MG63 (cell line): ENCODE results near the gene LRMDA. TPM values are rescaled to one million over a fixed set of nuclear protein-coding genes. Genes with fewer than 3 reads are reported as not detected.

Source experiments
- DNase-seq: peaks from one replicate; pipeline ENCODE4 v3.0.0-alpha.2; 2020
- H3K27me3 ChIP-seq: fragments of 250-450 bp; sonication (Bioruptor Pico); 2 replicates; pipeline ENCODE4 v1.5.1; 2020; ENCODE audit warnings: mild to moderate bottlenecking, moderate library complexity
- H3K36me3 ChIP-seq: fragments of 250-450 bp; sonication (Bioruptor Pico); 2 replicates; pipeline ENCODE4 v1.5.1; 2020; ENCODE audit warnings: mild to moderate bottlenecking, moderate library complexity
- H3K4me3 ChIP-seq: fragments of 250-450 bp; sonication (Bioruptor Pico); 2 replicates; pipeline ENCODE4 v1.5.1; 2020; ENCODE audit warnings: mild to moderate bottlenecking, moderate library complexity
- H3K9me3 ChIP-seq: fragments of 250-450 bp; sonication (Bioruptor Pico); 2 replicates; pipeline ENCODE4 v1.5.1; 2020; ENCODE audit warnings: mild to moderate bottlenecking, moderate library complexity
- total RNA-seq: library from RNA; depleted of rRNA; stranded (reverse); fragments of >200 nt; shearing (Covaris generic); gene quantifications from 2 replicates; pipeline ENCODE4 v1.2.3, GENCODE V29; 2014; ENCODE audit warnings: low replicate concordance

LRMDA gene
- total RNA-seq, 1 experiment from 2014 or later = 1.3 TPM

DNA sequence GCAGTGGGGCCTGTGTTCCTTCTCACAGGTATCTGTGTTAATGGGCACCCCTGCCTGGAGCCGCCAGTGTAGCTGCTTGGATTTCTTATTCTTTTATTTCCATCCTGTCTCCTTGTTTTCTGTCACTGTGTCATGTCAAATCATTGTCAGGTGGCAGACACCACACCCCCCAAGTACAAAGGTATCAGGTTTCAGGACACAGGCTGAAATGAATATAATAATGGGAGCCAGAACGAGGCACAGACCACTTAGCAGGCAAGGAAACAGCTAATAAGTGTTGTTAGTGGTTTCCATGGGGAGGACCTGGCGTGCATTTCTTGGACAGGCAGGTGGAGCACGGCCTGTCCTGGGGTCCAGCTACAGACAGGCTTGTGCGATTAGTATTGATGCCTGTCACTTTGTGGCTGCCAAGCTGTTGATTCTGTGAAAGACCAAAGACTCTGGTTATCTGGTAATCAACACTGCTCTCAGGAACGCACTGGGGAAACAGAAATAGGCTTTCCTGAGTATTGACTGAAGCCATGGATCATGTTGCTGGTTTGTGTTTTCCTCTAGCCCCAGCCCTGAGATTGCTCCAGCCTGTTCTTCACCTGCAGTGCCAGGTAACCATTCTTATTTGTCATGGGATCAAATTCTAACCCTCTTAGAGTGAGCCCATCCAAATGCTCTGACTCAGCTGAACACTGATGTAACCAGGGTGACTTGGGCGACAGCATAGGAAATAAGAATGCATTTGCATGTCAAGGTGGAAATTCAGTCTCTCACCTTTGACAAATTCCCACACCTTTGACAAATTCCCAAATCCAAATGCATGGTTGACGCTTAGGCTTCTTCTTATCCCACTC, 1002.0 kb downstream of the LRMDA start:
- no peaks in the 10 kb centered on the region for H3K27me3 ChIP-seq
- DNase-seq = no peak
- H3K4me3 ChIP-seq = no peak overlapping the region
- H3K36me3 ChIP-seq = no peaks in the 10 kb centered on the region
- H3K9me3 ChIP-seq = no peaks in the 10 kb centered on the region

DNA sequence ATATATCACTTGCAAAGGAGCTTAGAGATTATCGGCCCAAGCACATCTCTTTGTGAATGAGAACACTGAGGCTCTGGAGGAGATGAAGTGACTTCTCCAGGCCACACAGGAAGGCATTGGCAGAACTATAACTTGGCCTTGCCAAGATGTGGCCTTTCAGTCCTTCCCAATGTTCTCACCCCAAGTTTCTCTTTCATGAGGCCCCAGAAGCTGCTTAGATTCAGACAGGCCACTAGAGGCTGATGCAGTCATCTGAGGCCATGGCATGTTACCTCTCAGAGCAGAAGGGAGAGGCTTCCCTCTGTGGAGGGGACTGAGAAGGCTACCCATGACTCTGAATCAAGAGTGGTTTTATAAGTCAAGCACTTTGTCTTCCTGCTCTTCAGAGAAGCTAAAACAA, 1003.7 kb downstream of the LRMDA start:
- no peaks in the 10 kb centered on the region for H3K9me3 ChIP-seq
- no peaks in the 10 kb centered on the region for H3K36me3 ChIP-seq
- no peaks in the 10 kb centered on the region for H3K27me3 ChIP-seq
- no peak overlapping the region for H3K4me3 ChIP-seq
- no peak for DNase-seq

DNA sequence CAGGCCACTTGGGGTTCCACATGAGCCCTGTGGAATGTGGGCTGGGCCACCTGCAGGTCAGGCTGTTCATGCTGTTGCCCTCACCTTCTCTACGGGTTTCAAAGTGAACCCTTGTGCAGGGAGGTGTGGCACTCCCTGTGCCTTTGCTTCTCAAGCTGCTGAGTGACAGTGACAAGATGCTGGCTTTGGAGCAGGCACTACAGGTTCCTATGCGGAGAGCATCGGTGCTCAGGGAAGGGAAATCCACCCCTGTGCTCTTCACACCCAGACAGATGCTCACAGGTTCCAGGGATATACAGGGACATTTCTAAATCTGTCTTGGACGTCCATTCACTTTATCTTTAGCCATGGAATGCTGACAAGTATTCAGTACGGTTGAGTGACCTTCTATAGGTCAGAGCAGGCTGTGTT, 1005.0 kb downstream of the LRMDA start:
- H3K27me3 ChIP-seq = no peaks in the 10 kb centered on the region
- H3K9me3 ChIP-seq = no peaks in the 10 kb centered on the region
- DNase-seq = no peak
- H3K4me3 ChIP-seq = no peak overlapping the region
- no peaks in the 10 kb centered on the region for H3K36me3 ChIP-seq

DNA sequence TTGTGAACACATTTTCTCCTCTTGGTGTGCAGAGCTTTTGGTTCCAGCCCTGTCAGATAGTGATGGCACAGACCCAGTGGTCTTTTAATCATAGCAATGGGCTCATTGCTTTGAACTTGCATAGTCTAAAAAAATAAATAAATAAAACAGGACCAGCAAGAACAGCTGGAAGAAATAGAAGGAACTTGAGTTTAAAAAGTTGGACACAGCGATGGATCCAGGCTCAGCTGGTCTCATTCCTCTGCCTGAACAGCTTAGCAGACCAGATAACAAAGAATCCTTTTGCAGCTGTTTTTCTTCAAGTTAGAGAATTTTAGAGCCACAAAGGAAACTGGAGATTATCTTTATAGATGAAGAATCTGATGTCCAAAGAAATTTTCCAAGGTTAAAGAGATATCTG, 1005.6 kb downstream of the LRMDA start:
- Histone ChIP-seq H3K9me3 (no peaks in the 10 kb centered on the region), H3K27me3 (no peaks in the 10 kb centered on the region), H3K4me3 (no peak overlapping the region), H3K36me3 (no peaks in the 10 kb centered on the region)
- no peak for DNase-seq

DNA sequence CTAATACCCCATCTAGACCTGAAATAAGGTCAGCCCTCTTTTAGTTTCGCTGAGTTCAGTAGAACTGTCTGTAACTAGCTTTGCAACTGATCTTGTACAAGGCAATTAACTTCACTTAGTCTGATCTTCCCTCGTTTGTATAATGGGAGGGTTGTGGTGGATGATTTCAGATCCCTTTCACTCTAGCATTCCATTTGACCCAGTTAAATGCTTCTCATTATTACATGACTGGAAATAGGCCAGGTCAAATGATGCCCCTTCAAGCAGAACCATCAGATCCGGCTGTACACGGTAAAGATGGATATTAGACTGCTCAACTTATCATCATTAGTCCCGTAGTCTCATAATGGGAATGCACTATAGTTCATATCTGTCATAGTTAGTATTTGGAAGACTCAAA, 1009.0 kb downstream of the LRMDA start:
- no peak for DNase-seq
- Histone ChIP-seq H3K4me3 (no peak overlapping the region), H3K36me3 (no peaks in the 10 kb centered on the region), H3K9me3 (no peaks in the 10 kb centered on the region), H3K27me3 (no peaks in the 10 kb centered on the region)

DNA sequence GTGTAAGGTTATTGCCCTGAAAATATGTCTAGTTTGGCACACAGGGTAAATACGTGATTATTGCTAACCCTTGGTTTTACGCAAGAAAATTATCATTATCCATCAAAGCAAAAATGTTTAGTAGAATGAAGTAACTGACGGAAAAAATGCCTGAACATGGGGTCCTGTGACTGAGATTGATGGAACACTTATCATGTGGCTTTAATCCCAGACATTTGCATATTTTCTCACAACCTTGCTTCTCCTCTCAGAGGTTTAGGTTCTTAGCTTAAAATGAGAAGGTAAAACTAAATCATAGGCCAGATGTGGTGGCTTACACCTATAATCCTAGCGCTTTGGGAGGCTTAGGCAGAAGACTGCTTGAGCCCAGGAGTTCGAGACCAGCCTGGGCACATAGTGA, 1010.7 kb downstream of the LRMDA start:
- no peaks in the 10 kb centered on the region for H3K9me3 ChIP-seq
- H3K4me3 ChIP-seq = no peak overlapping the region
- no peak for DNase-seq
- no peaks in the 10 kb centered on the region for H3K36me3 ChIP-seq
- no peaks in the 10 kb centered on the region for H3K27me3 ChIP-seq

DNA sequence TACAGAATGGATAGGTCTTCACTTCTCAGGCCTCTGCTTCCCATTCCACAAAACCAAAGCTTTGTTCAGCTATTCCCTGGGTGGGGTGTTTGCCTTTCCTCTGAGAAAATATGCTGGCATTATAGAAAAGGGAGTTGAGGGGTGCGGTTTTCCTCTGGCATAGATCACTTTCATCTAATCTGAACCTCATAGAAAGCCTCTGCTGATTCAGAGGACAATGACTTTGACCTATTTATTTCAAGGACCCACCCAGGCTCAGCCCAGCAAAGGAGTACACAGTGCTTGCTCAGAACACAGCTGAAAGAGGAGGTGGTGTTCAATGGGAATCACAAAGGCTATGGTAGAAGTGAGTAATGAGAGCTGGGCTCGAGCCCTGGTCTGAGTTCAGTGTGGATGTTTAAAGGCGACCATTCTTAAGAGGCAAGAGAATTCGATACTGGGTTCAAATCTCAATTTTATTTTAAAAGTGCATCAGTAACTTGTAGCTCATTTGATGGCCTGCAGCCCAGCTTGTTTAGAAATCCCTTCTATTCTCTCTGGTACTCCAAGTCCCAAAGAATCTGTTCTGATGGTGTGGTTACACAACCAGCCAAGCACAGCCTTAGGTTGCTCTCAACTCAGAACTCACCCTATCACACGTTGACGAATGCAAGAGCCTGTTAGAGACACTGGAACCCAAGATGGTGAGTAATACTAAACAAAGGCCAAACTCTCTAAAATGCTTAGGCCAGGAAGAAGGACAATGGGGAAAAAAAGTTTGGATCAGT, 1012.8 kb downstream of the LRMDA start:
- no peaks in the 10 kb centered on the region for H3K36me3 ChIP-seq
- no peak for DNase-seq
- H3K27me3 ChIP-seq = no peaks in the 10 kb centered on the region
- H3K4me3 ChIP-seq = no peak overlapping the region
- H3K9me3 ChIP-seq = no peaks in the 10 kb centered on the region

DNA sequence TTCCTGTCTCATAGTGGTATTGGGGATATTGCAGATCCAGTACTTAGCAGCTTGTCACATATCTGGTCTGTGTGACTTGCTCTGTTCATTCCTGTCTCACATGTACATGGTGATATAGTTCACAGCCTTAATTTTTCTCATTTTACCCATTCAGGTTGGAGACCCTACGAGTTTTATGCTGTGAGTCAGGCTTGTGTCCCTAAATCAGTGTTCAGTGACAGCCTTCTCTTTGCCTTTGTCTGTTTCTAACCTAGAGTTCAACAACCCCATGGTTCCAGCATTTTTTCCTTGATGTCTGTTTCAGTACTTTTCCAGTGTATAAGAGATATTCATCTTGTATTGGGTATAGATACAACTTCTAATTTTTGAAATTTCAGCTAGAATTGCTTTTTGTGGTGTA, 1016.2 kb downstream of the LRMDA start:
- Histone ChIP-seq H3K9me3 (no peaks in the 10 kb centered on the region), H3K27me3 (no peaks in the 10 kb centered on the region), H3K4me3 (no peak overlapping the region), H3K36me3 (no peaks in the 10 kb centered on the region)
- DNase-seq = no peak

DNA sequence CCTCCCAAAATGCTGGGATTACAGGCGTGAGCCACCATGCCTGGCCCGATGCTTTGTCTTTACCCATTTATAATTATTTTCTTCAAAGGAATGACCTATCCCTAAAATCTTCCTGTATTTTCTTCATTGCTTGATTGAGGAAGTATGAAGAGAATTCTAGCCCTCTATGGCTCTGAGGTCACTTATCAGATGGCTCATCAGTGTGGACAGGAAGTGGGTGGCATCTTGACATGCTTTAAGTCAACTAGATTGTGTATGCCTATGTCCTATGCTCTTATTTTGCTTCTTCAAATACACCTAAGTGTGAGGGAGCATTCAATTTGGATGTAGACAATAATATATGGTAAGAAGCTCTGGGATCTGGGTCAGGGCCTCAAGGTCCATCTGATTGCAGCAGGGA, 1020.5 kb downstream of the LRMDA start:
- H3K4me3 ChIP-seq = no peak overlapping the region
- no peak for DNase-seq
- H3K27me3 ChIP-seq = no peaks in the 10 kb centered on the region
- H3K36me3 ChIP-seq = no peaks in the 10 kb centered on the region
- no peaks in the 10 kb centered on the region for H3K9me3 ChIP-seq

DNA sequence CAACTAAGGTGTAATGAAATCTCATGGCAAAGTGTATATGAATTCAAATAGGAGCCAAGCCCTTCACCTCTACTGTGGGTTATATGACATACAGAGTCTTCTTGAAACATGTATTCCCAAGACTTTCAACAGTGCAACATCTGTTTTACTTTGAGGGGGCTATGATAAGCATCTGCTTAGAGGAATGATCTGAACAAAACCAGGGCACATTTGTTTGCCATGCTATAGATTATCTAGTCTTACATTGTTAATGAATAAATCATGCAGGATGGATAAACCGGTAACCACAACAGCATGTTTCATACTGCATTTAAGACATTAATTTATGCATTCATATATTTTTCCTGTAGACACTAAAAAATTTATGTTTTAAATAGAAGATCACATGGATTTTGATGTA, 1021.9 kb downstream of the LRMDA start:
- H3K9me3 ChIP-seq = no peaks in the 10 kb centered on the region
- H3K36me3 ChIP-seq = no peaks in the 10 kb centered on the region
- H3K4me3 ChIP-seq = no peak overlapping the region
- no peak for DNase-seq
- no peaks in the 10 kb centered on the region for H3K27me3 ChIP-seq

DNA sequence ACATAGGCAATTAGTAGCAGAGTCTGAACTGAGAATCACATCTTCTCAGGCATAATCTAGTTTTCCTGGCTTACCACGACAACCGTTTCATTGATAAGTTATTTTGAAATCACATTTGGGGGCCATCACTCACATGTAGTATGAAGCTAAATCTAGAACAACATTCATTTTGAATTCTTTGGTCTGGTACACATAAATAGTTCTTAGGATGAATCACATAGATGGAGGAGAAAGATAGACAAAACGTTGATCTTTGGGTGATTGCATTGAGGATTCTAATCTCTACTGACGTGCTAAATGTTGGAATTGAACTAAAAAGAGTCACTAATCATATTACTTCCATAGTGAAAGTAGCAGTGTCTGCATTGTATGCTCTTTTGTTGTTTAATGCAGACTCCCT, 1022.6 kb downstream of the LRMDA start:
- Histone ChIP-seq H3K4me3 (no peak overlapping the region), H3K27me3 (no peaks in the 10 kb centered on the region), H3K9me3 (no peaks in the 10 kb centered on the region), H3K36me3 (no peaks in the 10 kb centered on the region)
- no peak for DNase-seq

DNA sequence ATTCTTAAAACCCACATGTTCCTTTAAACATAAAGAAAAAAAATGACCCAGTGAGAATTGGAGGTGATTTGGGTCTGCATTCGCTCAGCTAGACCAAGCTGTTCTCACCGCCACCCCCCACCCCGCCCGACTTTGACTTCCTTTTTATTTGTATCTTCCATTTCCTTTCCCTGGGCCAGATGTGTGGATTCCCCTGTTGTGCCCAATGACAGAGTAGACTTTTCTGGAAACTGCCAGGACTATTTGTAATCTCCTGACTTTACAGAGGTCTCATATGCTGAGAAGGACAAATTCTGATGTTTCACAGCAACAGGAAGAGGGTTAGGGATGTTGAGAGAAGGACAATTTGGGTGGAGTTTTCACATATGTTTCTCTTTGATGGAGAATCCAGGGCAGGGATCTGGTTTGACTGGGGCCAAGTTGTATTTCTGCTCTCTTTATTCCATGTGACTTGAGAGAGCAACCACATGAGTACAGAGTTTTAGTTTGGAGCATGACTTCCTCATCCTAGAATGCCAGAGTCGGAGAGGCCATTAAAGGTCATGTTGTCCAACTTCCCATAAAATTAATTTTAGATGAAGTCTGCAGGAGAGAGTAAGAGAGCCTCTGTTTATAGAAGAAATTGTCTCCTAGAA, 1023.2 kb downstream of the LRMDA start:
- Histone ChIP-seq H3K4me3 (no peak overlapping the region), H3K9me3 (no peaks in the 10 kb centered on the region), H3K36me3 (no peaks in the 10 kb centered on the region), H3K27me3 (no peaks in the 10 kb centered on the region)
- no peak for DNase-seq

DNA sequence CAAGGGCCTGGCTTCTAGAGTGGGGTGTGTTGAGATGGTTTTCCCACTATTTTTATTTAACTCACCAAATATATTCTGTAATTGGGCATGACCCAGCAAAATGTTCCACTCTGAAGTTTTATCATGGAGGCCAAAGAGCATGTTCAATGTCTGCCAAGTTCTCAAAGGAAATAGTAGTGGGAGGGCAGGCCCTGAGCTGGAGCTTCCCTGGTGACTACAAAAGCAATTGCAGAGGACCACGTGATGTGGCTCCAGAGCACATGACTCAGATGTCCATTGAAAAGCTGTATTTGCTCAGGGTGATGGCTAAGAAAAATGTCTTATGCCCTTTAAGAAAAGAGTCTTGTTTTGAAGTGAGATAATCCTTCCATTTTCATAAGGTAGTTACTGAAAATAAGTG, 1024.8 kb downstream of the LRMDA start:
- DNase-seq = no peak
- Histone ChIP-seq H3K4me3 (no peak overlapping the region), H3K27me3 (no peaks in the 10 kb centered on the region), H3K36me3 (no peaks in the 10 kb centered on the region), H3K9me3 (no peaks in the 10 kb centered on the region)

DNA sequence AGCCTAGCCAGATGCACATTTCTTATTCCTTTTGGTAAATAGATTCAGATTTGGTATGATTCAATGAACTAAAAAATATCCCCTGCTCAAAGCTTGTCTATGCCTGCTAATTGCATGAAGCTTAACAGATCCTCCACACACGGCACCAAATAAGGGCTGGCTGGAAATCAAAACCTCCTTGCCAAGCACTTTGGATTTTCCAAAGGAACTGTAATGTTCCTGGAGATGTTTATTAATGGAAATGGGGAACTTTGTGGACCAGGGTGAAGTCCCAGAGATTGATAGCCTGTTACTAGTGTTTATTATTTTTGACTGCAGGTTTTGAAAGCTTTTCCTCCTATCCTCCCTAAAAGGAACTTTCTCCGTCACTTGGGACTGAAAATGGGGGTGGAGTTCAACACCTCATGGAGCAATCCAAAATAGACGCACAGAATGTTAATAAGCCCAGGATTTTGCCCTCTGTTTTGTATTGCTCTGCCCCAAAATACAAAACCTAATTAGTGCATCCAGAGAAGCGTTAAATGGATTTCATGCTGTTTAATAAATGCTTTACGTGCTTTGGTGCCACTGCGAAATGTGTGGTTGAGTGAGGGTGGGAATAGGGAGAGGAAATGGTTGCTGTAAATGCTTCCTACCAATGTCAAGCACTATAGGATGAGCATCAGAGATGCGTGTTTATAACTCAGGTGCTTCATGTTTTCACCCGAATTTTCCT, 1027.7 kb downstream of the LRMDA start:
- H3K36me3 ChIP-seq = no peaks in the 10 kb centered on the region
- no peak for DNase-seq
- H3K4me3 ChIP-seq = no peak overlapping the region
- H3K27me3 ChIP-seq = no peaks in the 10 kb centered on the region
- no peaks in the 10 kb centered on the region for H3K9me3 ChIP-seq

DNA sequence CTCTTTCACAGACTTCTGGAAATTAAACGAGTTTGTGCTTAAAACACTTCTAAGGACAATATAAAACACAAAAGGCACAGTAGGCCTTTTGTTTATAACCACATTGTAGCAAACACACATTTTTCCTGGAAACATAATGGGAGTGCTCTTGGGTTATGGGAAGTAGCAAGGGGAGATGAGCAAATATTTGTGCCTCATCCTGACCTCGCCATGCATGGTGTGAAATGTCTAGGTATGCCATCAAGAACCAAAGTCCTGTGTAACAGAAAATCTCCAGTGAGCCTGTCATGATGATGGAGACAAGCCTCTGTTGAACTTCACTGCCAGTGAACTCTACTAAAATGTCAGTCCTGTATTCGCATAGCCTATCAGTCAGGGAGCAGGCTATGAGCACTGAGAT, 1029.6 kb downstream of the LRMDA start:
- no peaks in the 10 kb centered on the region for H3K9me3 ChIP-seq
- H3K27me3 ChIP-seq = no peaks in the 10 kb centered on the region
- H3K36me3 ChIP-seq = no peaks in the 10 kb centered on the region
- no peak for DNase-seq
- no peak overlapping the region for H3K4me3 ChIP-seq

DNA sequence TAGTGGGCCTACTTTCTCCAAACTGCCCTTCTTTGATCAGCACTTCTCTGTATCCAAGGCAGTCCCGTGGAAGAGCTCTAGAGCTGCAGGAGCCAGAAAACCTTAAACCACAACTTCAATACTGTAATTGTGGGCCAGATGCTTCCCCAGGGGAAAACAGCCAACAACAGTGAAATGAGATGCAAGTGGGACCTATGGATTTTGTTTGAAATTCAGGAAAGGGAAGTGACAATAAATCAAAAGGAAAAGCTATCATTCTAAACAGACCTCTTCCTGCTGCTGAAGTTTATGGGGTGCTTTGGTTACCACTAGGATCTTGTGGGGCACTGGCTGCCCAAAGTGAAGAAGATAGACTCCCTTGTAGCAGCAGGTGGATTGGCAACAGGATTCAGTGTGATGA, 1031.7 kb downstream of the LRMDA start:
- Histone ChIP-seq H3K27me3 (no peaks in the 10 kb centered on the region), H3K36me3 (no peaks in the 10 kb centered on the region), H3K4me3 (no peak overlapping the region), H3K9me3 (no peaks in the 10 kb centered on the region)
- DNase-seq = no peak
